C4-2B (cell line): ENCODE measurements around the gene VIPR1.

Experiments
- H3K27ac ChIP-seq: fragments of 450-650 bp; 2 replicates; pipeline ENCODE4 v1.5.1; 2017
- ZFX ChIP-seq: fragments of 450-650 bp; IDR thresholded peaks from 2 replicates; pipeline ENCODE4 v1.6.1; 2017
- TF ChIP-seq, protein P1 (sequence below): fragments of 450-650 bp; conservative IDR thresholded peaks from 2 replicates; pipeline ENCODE4 v1.5.1; 2017; ENCODE audit warnings: mild to moderate bottlenecking

Gene VIPR1

DNA sequence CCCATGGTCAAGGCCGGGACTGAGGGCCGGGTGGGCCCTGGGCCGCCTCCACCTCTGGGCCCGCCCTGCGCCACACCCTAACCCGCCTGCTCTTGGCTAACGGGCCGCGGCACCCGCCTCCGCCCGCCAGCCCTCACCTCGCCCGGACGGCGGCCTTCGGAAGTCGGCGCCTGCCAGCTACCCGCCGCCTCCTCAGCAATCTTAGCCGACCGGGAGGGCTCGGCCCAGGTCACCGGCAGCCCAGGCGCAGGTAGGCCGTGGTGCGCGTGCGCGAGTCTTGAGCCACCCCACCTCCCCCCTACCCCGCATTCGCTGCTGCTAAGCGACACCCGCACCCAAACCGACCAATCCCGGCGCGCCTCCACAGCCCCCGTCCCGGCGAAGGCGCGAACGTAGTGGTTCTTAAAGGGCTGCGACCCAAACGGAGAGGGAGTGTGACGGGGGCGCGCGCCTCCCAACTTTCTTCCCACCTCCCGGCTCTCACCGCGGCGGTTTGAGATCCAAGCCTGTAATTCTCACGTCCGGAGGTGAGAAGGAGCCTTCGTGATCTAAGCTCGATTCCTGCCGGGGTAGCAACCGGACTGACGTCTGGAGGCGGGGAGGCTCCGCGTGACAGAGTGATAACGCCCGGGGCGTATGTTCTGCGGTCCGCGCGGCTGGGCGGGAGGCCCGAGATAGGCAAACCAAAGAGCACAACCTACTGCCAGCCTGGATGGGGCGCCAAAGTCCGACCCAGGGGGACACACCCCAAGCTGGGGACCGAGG lies 79.4 kb downstream of the VIPR1 start, which contains the start of gene SEC22C:
Gene SEC22C (minus strand): TSS at position 259 of the 765 bp plus-strand sequence. CDS start 12,921 bp downstream, outside the sequence.
- peak within 1 kb of the TSS; percentile 95 for H3K27ac ChIP-seq
- TF ChIP-seq, protein P1, sequence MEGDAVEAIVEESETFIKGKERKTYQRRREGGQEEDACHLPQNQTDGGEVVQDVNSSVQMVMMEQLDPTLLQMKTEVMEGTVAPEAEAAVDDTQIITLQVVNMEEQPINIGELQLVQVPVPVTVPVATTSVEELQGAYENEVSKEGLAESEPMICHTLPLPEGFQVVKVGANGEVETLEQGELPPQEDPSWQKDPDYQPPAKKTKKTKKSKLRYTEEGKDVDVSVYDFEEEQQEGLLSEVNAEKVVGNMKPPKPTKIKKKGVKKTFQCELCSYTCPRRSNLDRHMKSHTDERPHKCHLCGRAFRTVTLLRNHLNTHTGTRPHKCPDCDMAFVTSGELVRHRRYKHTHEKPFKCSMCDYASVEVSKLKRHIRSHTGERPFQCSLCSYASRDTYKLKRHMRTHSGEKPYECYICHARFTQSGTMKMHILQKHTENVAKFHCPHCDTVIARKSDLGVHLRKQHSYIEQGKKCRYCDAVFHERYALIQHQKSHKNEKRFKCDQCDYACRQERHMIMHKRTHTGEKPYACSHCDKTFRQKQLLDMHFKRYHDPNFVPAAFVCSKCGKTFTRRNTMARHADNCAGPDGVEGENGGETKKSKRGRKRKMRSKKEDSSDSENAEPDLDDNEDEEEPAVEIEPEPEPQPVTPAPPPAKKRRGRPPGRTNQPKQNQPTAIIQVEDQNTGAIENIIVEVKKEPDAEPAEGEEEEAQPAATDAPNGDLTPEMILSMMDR, result no peak; the same call in 1 of the 2 replicates
- peak; percentile 90 for TF ChIP-seq ZFX

DNA sequence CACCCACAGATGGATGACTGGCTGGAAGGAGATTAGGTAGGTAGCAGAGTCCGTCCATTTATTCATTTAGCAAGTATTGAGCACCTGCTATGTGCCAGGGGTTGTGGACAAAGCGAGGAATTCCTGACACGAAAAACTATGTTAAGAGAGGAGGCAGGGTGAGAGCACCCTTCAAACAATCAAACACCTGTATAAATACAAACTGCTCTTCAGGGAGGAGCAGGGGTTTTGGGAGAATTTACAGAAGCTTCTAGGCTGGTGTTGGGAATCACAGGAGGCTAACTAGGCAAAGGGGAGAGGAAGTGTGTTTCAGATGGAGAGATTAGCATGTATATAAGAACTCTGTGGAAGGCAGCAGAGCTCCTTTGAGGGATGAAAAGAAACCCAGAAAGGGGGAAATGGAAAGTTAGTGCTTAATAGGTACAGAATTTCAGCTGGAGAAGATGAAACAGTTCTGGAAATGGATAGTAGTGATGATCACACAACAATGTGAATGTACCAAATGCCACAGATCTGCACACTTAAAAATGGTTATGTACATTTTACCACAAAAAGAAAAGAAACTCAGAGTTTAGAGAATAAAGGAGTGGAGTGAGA lies 80.1 kb downstream of the VIPR1 start:
- peak overlapping the region; percentile 95 for H3K27ac ChIP-seq

More for the DNA sequence above, 80.1 kb downstream of the VIPR1 start:
- TF ChIP-seq, protein P1, result no peak
- no peak for TF ChIP-seq ZFX
